ENCODE results near the gene SPIB.

GRCh38 chr19:50380137-50380536, 38.6 kb upstream of the SPIB start:
- no peak for TF ChIP-seq CTCF (conservative IDR thresholded peaks at IDR 0.05; ENCODE audit: low read length)
- TF ChIP-seq EZH2phosphoT487 (IDR thresholded peaks at IDR 0.05; ENCODE audit: borderline replicate concordance) = no peak

Data from Loucy (cell line).